ENCODE data around the gene C20orf202. TPM values are rescaled to one million over a fixed set of nuclear protein-coding genes. Genes with fewer than 3 reads are reported as not detected.

The C20orf202 gene
- total and polyA plus RNA-seq, 8 donors: 0.13 to 0.23 (median 0.16) TPM; not detected in 4

DNA sequence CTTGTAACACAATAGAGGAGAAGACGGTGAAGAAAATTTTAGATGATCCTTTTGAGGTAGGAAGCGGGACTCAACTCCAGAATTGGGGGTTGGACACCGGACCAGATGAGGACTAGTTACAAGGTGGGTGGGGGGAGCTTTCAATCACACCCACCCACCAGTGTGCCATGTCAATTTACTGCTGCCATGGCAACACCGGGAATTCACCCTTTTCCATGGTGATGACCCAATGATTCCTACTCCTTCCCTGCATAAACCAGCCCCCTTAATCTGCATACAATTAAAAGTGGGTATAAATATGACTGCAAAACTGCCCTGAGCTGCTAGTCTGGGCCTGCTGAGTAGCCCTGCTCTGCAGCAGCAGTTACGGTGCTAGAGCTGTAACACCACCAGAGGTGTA, 37.3 kb downstream of the C20orf202 start:
- no peaks in the 10 kb centered on the region for H3K9me3 ChIP-seq
- no peaks in the 10 kb centered on the region for H3K27me3 ChIP-seq
- no peaks in the 10 kb centered on the region for H3K4me1 ChIP-seq
- intact Hi-C loops (cut with DNase I): no loop called here
- H3K27ac ChIP-seq: no peak overlapping the region
- FAIRE-seq: no peak
- TF ChIP-seq, protein P1, sequence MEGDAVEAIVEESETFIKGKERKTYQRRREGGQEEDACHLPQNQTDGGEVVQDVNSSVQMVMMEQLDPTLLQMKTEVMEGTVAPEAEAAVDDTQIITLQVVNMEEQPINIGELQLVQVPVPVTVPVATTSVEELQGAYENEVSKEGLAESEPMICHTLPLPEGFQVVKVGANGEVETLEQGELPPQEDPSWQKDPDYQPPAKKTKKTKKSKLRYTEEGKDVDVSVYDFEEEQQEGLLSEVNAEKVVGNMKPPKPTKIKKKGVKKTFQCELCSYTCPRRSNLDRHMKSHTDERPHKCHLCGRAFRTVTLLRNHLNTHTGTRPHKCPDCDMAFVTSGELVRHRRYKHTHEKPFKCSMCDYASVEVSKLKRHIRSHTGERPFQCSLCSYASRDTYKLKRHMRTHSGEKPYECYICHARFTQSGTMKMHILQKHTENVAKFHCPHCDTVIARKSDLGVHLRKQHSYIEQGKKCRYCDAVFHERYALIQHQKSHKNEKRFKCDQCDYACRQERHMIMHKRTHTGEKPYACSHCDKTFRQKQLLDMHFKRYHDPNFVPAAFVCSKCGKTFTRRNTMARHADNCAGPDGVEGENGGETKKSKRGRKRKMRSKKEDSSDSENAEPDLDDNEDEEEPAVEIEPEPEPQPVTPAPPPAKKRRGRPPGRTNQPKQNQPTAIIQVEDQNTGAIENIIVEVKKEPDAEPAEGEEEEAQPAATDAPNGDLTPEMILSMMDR (IDR thresholded peaks at IDR 0.05): no peak
- DNase-seq: no peak
- no peak for ATAC-seq
- H3K4me3 ChIP-seq: no peak overlapping the region
- no peaks in the 10 kb centered on the region for H3K36me3 ChIP-seq
- 72 to 81% methylated on average over 5 of the region's 5 CpGs for WGBS, 2 donors

DNA sequence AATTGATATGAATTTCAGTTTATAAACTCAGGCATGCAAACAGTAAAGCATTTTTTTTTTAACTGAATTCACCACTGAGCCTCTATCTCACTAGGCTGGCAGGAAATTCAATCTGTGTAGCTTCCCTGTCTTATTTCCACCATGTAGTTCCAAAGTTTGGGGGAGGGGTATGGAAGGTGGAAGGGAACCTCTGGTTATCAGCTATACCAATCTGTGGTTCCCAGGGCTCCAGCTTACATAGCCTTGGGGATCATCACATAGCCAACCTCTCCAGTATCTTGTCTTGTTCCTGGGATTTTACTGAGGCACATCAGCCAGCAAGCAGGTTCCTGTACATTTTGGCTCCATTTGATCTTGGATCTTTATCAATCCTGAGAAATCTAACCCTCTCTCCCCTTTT, 38.2 kb downstream of the C20orf202 start:
- intact Hi-C loops (cut with DNase I): no loop called here
- no peak overlapping the region for H3K27ac ChIP-seq
- no peaks in the 10 kb centered on the region for H3K9me3 ChIP-seq
- no peak overlapping the region for H3K4me3 ChIP-seq
- no peaks in the 10 kb centered on the region for H3K4me1 ChIP-seq
- TF ChIP-seq, protein P1 (IDR thresholded peaks at IDR 0.05): no peak
- H3K36me3 ChIP-seq: no peaks in the 10 kb centered on the region
- DNase-seq (no peak), FAIRE-seq (no peak), ATAC-seq (no peak)
- no peaks in the 10 kb centered on the region for H3K27me3 ChIP-seq

DNA sequence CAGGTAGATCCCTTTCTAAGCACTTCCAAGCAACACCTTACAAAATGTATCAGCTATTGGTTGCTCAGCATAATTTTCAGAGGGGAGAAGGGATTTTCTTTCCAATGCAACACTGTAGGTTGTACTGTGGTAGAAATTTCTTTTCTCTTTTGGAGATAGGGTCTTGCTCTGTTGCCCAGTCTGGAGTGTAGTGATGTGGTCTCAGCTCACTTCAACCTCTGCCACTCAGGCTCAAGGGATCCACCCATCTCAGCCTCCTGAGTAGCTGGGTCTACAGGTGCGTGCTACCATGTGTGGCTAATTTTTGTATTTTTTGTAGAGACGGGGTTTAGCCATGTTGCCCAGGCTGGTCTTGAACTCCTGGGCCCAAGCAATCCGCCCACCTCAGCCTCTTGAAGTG, 38.8 kb downstream of the C20orf202 start:
- WGBS, 2 donors: 77 to 83% methylated on average over 3 of the region's 3 CpGs
- intact Hi-C loops (cut with DNase I): no loop called here
- no peaks in the 10 kb centered on the region for H3K36me3 ChIP-seq
- TF ChIP-seq, protein P1 (IDR thresholded peaks at IDR 0.05): no peak
- H3K9me3 ChIP-seq: no peaks in the 10 kb centered on the region
- DNase-seq: no peak
- no peak for ATAC-seq
- no peak for FAIRE-seq
- no peaks in the 10 kb centered on the region for H3K4me1 ChIP-seq
- H3K27me3 ChIP-seq: no peaks in the 10 kb centered on the region
- no peak overlapping the region for H3K27ac ChIP-seq
- H3K4me3 ChIP-seq: no peak overlapping the region

DNA sequence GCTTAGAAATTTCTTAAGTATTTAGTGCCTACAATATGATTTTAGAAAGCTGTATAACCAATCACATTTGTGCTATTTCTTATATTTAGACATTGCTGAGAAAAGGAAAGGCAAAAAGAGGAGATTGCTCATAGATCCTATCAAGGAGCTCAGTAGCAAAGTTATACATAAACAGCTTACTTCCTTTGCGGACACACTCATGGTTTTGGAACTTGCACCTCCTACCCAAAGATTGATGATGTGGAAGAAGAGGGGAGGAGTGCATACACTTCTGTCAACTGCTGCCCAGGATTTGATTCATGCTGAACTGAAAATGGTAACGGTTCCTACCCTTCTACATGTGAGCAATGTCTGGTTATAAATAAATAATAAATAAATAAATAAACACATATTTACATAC, 39.3 kb downstream of the C20orf202 start:
- TF ChIP-seq, protein P1 (IDR thresholded peaks at IDR 0.05): no peak

GRCh38 chr20:1245578-1245977, 42.3 kb downstream of the C20orf202 start:
- DNase-seq: no peak
- intact Hi-C loops (cut with DNase I): no loop called here
- Histone ChIP-seq H3K4me1 (no peaks in the 10 kb centered on the region), H3K4me3 (no peak overlapping the region), H3K9me3 (no peaks in the 10 kb centered on the region), H3K36me3 (no peaks in the 10 kb centered on the region), H3K27me3 (no peaks in the 10 kb centered on the region), H3K27ac (no peak overlapping the region)
- 63 to 65% methylated on average over 2 of the region's 2 CpGs for WGBS, 2 donors
- no peak for FAIRE-seq
- no peak for ATAC-seq
- TF ChIP-seq, protein P1 (IDR thresholded peaks at IDR 0.05): no peak

More for the DNA sequence above, 39.3 kb downstream of the C20orf202 start:
- Histone ChIP-seq H3K36me3 (no peaks in the 10 kb centered on the region), H3K27me3 (no peaks in the 10 kb centered on the region), H3K9me3 (no peaks in the 10 kb centered on the region), H3K4me3 (no peak overlapping the region), H3K27ac (no peak overlapping the region), H3K4me1 (no peaks in the 10 kb centered on the region)
- no peak for FAIRE-seq
- no peak for ATAC-seq
- 64 to 76% methylated on average over 2 of the region's 2 CpGs for WGBS, 2 donors
- intact Hi-C loops (cut with DNase I): no loop called here
- DNase-seq: no peak

Data from pancreas (tissue), 10 donors.